DOHH2 (cell line): ENCODE results near the gene FMNL2.

Source experiments
- H3F3A ChIP-seq: fragments of 200-600 bp; sonication (generic), shearing (Covaris generic); 2 replicates; pipeline ENCODE4 v1.6.0; 2016; ENCODE audit warnings: antibody characterized with exemption, mild to moderate bottlenecking; ENCODE audit not compliant: control insufficient read depth, insufficient read depth
- H3K27ac ChIP-seq: fragments of 200-600 bp; sonication (generic); 2 replicates; pipeline ENCODE4 v1.5.1; 2014; ENCODE audit warnings: low read depth, mild to moderate bottlenecking, low read length, moderate library complexity
- H3K27me3 ChIP-seq: fragments of 200-600 bp; sonication (generic); 2 replicates; pipeline ENCODE4 v1.6.1; 2014; ENCODE audit warnings: mild to moderate bottlenecking, low read length, mixed read lengths; ENCODE audit not compliant: control insufficient read depth
- H3K36me3 ChIP-seq: fragments of 200-600 bp; sonication (generic); 2 replicates; pipeline ENCODE4 v1.6.1; 2014; ENCODE audit warnings: mild to moderate bottlenecking, low read length, moderate library complexity, mixed read lengths; ENCODE audit not compliant: control insufficient read depth
- H3K4me1 ChIP-seq: fragments of 200-600 bp; sonication (generic); 2 replicates; pipeline ENCODE4 v1.6.1; 2014; ENCODE audit warnings: mild to moderate bottlenecking, low read length, mixed read lengths; ENCODE audit not compliant: control insufficient read depth
- H3K4me2 ChIP-seq: fragments of 200-600 bp; sonication (generic); 2 replicates; pipeline ENCODE4 v1.6.0; 2014; ENCODE audit warnings: mild to moderate bottlenecking, low read length, moderate library complexity
- H3K4me3 ChIP-seq: fragments of 200-600 bp; sonication (generic); 2 replicates; pipeline ENCODE4 v1.5.1; 2014; ENCODE audit warnings: mild to moderate bottlenecking, low read length, mixed read lengths
- H3K79me2 ChIP-seq: fragments of 200-600 bp; sonication (generic); 2 replicates; pipeline ENCODE4 v1.6.1; 2014; ENCODE audit warnings: mild to moderate bottlenecking, low read length, mixed read lengths; ENCODE audit not compliant: control insufficient read depth
- H3K9me2 ChIP-seq: fragments of 200-600 bp; sonication (generic); replicated peaks from 2 replicates; pipeline ENCODE4 v1.6.1; 2014; ENCODE audit warnings: mild to moderate bottlenecking, low read length, mixed read lengths; ENCODE audit not compliant: control insufficient read depth
- H3K9me3 ChIP-seq: fragments of 200-600 bp; sonication (generic); 2 replicates; pipeline ENCODE4 v1.6.1; 2014; ENCODE audit warnings: antibody characterized with exemption, low read length, mixed read lengths; ENCODE audit not compliant: control insufficient read depth, insufficient read depth
- H4K20me1 ChIP-seq: fragments of 200-600 bp; sonication (generic); 2 replicates; pipeline ENCODE4 v1.6.0; 2014; ENCODE audit warnings: low read depth, mild to moderate bottlenecking, antibody characterized with exemption, low read length, moderate library complexity; ENCODE audit not compliant: control insufficient read depth, insufficient read depth
- EZH2phosphoT487 ChIP-seq: fragments of 200-600 bp; sonication (generic); IDR thresholded peaks from 2 replicates; pipeline ENCODE4 v1.6.1; 2017; ENCODE audit warnings: borderline replicate concordance, mild to moderate bottlenecking, antibody characterized with exemption, low read length, moderate library complexity, mixed read lengths
- TF ChIP-seq, protein P1 (sequence below): fragments of 200-600 bp; sonication (generic); IDR thresholded peaks from one replicate; pipeline ENCODE4 v1.5.1; 2014; ENCODE audit warnings: antibody characterized with exemption, mild to moderate bottlenecking, low read depth, low read length; ENCODE audit not compliant: poor library complexity, severe bottlenecking

Gene FMNL2

DNA sequence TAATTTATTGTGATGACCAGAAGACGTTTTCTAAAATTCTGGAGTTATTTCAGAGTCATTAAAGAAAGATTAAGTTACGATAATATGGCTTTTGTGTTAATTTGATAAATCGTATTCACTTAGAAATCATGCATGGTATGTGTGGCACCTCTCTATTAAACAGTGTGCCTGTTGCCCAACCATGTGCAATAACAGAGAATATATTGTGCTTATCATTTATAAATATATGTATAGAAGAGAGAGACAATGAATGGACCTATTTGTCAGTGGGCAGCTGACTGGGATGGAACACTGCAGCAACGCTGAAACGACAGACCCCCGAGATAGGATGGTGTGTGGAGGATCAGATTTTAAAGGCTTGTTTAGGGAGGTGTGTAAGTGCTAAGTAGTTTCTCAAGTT is 172.9 kb downstream of the FMNL2 start:
- no peak overlapping the region for H3K4me3 ChIP-seq
- TF ChIP-seq EZH2phosphoT487 = no peak
- TF ChIP-seq, protein P1, sequence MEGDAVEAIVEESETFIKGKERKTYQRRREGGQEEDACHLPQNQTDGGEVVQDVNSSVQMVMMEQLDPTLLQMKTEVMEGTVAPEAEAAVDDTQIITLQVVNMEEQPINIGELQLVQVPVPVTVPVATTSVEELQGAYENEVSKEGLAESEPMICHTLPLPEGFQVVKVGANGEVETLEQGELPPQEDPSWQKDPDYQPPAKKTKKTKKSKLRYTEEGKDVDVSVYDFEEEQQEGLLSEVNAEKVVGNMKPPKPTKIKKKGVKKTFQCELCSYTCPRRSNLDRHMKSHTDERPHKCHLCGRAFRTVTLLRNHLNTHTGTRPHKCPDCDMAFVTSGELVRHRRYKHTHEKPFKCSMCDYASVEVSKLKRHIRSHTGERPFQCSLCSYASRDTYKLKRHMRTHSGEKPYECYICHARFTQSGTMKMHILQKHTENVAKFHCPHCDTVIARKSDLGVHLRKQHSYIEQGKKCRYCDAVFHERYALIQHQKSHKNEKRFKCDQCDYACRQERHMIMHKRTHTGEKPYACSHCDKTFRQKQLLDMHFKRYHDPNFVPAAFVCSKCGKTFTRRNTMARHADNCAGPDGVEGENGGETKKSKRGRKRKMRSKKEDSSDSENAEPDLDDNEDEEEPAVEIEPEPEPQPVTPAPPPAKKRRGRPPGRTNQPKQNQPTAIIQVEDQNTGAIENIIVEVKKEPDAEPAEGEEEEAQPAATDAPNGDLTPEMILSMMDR = no peak
- no peaks in the 10 kb centered on the region for H3K9me2 ChIP-seq
- H3K27ac ChIP-seq = no peak overlapping the region
- no peak overlapping the region for H3K4me2 ChIP-seq
- H3K9me3 ChIP-seq = no peaks in the 10 kb centered on the region
- H3F3A ChIP-seq = no peaks in the 10 kb centered on the region
- H3K36me3 ChIP-seq = no peaks in the 10 kb centered on the region
- H3K4me1 ChIP-seq = no peaks in the 10 kb centered on the region
- H3K79me2 ChIP-seq = no peaks in the 10 kb centered on the region
- no peaks in the 10 kb centered on the region for H3K27me3 ChIP-seq
- H4K20me1 ChIP-seq = no peaks in the 10 kb centered on the region

DNA sequence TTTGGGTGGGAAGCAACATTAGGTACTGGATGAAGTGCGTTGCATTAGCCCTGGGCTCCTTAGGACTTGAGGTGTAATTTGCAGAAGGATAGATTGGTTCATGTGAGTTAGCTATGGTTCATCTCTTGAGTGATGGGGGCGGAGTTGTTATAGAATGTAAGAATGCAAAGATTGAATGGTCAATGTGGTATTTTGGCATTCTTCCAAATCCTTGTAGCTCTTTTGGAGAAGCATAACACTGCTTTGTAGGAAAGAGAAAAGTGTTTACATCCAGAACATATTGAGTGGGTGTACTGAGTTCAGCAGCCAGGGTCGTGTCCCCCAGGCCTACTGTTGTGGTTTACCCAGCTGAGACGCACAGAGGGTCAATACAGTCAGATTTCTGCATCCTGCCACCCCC is 173.5 kb downstream of the FMNL2 start:
- Histone ChIP-seq H3K4me2 (no peak overlapping the region), H3K4me3 (no peak overlapping the region), H3K27me3 (no peaks in the 10 kb centered on the region), H3K27ac (no peak overlapping the region), H3F3A (no peaks in the 10 kb centered on the region), H3K79me2 (no peaks in the 10 kb centered on the region), H4K20me1 (no peaks in the 10 kb centered on the region), H3K9me3 (no peaks in the 10 kb centered on the region), H3K4me1 (no peaks in the 10 kb centered on the region), H3K36me3 (no peaks in the 10 kb centered on the region), H3K9me2 (no peaks in the 10 kb centered on the region)
- TF ChIP-seq EZH2phosphoT487 = no peak
- TF ChIP-seq, protein P1 = no peak

DNA sequence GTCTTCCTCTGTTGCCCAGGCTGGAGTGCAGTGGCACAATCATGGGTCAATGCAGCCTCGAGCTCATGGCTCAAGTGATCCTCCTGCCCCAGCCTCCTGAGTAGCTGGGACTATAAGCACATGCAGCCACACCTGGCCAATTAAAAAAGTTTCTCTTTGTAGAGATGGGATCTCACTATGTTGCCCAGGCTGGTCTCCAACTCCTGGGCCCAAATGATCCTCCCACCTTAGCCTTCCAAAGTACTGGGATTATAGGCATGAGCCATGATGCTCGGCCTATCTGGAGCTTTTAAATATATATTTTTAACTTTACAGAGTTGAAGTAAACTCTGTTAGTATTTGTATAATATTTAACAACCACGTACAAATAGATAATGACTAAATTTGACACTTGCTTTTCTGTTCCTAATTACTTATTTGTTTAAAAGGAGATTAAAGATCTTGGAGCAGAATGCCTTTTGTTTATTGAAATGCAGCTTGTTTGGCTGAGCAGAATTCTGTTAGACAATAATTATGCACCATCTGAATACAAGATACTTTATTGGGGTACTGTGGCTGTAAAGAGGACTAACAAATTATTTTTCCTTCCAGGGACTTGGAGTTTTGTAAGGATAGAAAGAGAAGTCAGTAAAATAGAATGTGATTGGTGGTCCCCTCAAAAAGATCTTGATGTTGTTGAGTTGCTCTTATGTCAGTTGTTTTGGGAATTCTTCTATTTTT is 175.0 kb downstream of the FMNL2 start:
- Histone ChIP-seq H3K27me3 (no peaks in the 10 kb centered on the region), H3K4me2 (no peak overlapping the region), H3K9me2 (no peaks in the 10 kb centered on the region), H3F3A (no peaks in the 10 kb centered on the region), H4K20me1 (no peaks in the 10 kb centered on the region), H3K4me1 (no peaks in the 10 kb centered on the region), H3K79me2 (no peaks in the 10 kb centered on the region), H3K27ac (no peak overlapping the region), H3K36me3 (no peaks in the 10 kb centered on the region), H3K9me3 (no peaks in the 10 kb centered on the region), H3K4me3 (no peak overlapping the region)
- TF ChIP-seq EZH2phosphoT487 = no peak
- TF ChIP-seq, protein P1 = no peak
